Gastroesophageal sphincter (tissue), 3 donors: Measurements from ENCODE around the gene CELSR1.

Source experiments
- CTCF ChIP-seq, 4 experiments: fragments of 200-600 bp in 2 of 4; fragments of 450-650 bp in 2 of 4; sonication (generic) in 1 of 4; IDR thresholded peaks; one replicate each; pipeline ENCODE4 v1.5.1; 2017 to 2019; ENCODE audit warnings: antibody characterized with exemption in 4 of 4, mild to moderate bottlenecking in 2 of 4, moderate library complexity in 2 of 4
- POLR2A ChIP-seq, 2 donors: fragments of 450-650 bp; IDR thresholded peaks; one replicate each; pipeline ENCODE4 v1.6.1; 2017; ENCODE audit warnings: antibody characterized with exemption in 2 of 2, mild to moderate bottlenecking in 2 of 2, moderate library complexity in 1 of 2

DNA sequence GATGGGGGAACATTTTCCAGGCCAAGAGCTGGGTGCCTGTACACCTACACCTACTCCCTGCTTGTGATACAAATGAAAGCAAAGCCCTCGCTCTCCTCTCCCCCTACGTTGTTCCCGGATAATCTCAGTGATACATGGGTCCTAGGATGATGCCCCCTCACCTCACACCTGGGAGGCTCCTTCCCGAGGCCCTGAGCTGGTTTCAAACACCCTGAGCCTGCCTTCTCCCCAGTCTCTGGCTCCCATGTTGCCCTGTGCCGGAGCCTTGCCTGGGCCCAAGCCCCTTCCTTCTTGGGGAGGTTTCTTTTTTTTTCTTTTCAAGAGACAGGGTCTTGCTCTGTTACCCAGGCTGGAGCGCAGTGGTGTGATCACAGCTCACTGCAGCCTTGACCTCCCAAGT is 178.7 kb downstream of the CELSR1 start:
- no peak for TF ChIP-seq CTCF (IDR thresholded peaks at IDR 0.05)
- no peak for TF ChIP-seq POLR2A (IDR thresholded peaks at IDR 0.05)
